GM19023 (cell line): ENCODE measurements around the gene LIPC.

Experiments
- ATAC-seq: cut with Tn5 transposase; IDR thresholded peaks from one replicate; pipeline ENCODE4 v1.9.1; 2021; ENCODE audit warnings: mild to moderate bottlenecking, moderate library complexity; ENCODE audit not compliant: unreplicated experiment

LIPC gene

DNA sequence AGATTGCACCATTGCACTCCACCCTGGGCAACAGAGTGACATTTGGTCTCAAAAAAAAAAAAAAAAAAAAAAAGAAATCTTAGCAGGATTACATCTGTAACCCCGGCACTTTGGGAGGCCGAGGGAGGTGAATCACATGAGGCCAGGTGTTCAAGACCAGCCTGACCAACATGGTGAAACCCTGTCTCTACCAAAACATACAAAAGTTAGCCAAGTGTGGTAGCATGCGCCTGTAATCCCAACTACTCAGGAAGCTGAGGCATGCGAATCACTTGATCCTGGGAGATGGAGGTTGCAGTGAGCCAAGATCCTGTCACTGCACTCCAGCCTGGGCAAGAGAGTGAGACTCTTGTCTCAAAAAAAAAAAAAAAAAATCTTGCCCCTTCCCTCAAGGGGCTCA, 40.4 kb downstream of the LIPC start:
- ATAC-seq, result no peak

DNA sequence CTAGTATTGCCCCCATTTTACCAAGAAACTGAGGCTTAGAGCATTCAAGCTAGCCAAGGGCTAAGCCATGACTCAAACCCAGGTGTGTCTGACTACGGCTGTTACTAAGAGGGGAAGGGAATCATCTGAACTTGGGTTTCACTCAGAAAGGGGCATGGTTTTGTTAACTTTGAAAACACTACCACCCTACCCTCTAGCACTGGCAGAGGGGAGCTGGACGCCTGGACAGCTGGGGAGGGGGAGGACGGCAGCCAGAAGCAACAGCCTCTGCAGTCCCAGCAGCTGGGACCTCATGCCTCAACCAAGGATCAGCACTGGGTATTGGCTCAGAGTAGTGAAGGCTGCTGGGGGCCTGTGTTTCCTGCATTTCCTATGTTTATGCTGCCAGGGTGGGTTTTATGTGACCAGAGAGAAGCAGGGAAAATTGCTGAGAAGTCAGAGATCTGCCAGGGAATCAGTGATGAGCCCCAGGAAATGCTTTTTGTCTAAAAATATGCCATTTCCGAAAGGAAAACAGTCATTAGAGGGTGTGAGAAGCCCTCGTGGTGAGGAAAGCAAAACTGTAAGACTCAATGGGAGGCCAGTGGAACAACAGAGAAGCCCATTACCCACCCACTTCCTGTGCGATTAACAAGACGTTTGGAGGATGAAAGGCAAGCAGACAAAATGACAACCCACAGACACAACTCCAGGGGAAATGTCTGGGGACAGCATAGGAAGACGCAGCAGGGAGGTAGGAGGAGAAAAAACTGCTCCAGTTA, 41.2 kb downstream of the LIPC start:
- ATAC-seq, result no peak

DNA sequence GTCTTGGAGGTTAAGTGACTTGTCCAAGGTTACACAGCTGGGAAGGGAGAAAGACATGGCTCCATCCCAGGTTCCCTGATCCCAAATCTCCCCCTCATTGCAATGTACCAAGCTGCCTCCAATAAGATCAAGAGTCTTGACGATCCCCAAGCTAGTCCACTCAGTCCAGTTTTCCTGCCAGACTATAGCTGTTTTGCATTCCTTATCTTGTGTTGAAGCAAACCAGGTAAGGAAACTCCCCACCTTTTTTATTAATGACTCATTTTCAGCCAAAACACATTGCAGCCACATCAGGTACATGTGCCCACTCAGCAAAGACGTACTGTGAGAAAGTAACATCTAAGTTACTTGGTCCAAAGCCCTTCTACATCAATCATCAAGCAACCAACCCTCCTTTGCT, 41.9 kb downstream of the LIPC start:
- ATAC-seq, result no peak

DNA sequence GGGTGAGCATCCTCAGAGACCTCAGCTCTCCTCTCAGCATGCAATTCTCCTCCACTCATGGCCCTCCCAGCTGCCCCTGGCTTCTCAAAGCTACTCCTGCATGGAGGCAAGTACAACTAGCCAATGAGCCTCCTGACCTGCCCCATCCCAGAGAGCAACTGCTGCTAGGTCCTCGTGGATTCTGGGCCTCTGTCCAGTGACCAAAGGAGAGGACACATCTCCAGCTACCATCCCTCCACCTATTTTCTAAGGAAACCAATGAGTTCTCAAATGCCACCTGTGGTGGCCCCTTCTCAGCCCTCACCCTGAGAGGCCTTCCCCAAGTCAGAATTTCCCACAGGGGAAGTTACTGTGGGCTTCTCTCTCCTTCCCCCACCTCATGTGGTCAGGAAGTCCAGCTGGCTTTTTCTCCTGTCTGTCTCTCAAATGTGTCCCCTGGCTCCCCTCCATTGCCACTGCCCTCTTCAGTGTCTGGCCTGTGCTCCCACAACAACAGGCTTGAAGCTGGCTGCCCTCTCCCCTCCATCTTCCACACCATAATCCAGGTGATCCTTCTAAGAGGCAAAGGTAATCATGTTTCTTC, 43.0 kb downstream of the LIPC start:
- ATAC-seq, result no peak

DNA sequence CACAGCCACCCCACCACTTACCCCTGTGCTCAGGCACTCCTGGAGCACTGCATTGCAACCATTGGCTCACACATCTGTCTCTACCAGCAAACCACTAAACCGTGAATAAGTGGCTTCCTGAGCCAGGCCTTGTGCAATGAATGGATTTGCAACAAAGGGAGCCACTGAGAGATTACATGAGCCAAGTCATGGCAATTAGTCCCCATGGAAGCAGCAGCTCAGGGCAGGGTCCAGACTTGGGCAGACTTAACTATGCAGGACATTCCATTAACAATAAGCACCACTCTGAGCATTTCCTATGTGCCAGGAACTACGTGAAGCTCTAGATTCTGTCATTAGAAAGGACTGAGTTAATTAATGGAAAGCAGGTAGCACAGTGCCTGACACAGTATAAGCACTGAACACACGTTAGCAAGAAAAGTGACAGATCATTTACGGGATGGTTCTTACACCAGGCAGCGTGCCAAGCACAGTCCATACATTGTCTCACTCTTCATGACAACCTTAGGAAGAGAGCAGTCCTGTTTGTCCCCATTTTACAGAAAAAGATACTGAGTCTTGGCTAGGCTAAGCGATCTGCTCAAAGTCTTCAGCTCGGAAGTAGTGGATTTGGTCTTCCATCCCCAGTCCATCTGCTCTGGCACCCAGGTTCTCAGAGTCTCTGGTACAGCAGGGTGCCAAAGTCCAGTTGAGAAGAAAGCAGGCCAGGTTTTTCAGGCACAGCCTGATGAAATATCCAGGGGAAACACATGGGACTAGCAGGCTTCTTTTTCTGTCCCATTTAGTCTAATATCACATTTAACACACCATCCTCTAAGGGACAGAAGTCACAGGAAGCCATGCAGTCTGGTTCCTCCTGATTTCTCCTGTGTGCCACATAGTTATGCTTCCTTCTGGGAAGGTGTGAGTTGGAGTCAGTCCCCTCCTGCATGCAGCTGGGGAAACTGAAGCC, 44.1 kb downstream of the LIPC start:
- no peak for ATAC-seq

DNA sequence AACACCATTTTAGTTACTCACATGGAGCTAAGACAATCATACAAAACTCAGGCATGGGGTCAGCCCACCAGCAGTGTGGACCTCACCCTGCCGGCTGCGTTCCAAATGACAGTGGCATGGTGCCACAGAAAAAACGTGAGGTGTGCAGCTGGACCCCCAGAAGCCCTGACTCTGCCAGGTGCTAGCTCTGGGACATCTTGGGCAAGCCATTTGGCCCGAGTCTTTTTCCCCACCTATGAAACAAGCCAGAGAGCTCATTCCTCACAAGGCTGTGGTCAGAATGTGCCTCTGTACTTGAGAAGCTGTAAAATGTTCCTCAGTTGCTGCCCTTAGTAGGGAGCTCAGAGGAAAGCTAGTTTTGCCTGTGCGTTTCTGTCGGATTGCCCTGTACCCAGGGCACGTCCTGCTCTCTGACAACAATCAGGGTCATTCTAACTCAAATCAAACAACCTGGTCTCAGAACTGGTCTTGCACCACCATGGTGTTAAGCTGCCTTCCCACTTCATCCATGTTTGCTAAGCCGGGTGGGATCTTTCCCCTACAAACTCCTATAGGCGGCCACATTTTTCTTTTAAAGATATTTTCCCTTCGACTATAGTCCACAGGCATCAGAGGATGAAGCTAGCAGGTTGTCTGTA, 44.9 kb downstream of the LIPC start:
- ATAC-seq, result no peak

DNA sequence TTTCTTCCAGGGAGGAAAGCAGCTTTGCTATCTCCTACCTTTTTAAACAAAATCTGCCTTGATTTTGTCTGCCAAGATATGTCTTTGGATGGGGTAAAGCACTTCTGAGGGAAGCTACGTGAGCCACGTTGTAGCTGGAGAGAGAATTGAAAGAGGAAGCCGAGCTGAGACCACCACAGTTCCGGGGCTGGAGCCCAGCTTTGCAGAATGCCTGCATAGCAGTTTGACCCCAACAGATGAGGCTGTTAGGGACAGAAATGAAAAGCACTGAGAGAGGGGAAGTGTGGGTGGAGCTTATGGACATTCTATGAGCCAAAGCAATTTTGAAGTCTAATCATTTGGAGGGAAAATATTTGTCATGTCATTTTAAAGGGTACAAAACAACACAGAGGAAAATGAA, 45.4 kb downstream of the LIPC start:
- no peak for ATAC-seq

DNA sequence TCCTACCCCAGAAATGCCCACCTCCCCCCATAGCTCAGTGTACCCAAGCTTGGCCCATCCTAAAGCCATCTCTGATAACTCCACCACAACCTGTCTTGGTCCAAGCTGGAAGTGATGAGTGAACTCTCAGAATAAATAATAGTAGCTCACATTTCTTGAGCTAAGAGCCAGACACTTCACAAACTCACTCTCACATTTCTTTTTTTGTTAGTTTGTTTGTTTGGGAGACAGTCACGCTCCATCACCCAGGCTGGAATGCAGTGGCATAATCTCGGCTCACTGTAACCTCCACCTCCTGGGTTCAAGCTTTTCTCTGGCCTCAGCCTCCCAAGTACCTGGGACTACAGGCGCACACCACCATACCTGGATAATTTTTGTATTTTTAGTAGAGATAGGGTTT, 46.2 kb downstream of the LIPC start:
- no peak for ATAC-seq

DNA sequence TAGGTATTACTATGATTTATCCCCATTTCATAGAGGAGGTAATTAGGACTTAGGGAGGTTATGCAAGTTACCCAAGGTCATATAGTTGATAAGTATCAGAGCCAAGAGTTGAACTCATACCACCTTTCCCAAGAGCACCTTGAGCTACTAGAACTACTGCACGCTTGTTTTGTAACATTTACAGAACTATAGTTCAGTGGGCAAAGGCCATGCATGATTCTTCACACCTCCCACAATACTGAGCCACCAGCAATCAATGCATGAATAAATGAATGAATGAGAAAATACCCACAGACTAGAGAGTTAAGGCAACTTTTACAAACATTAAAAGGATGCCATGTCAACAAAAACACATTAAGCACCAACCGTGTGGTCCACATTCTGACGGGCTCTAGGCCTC, 46.8 kb downstream of the LIPC start:
- ATAC-seq, result no peak

DNA sequence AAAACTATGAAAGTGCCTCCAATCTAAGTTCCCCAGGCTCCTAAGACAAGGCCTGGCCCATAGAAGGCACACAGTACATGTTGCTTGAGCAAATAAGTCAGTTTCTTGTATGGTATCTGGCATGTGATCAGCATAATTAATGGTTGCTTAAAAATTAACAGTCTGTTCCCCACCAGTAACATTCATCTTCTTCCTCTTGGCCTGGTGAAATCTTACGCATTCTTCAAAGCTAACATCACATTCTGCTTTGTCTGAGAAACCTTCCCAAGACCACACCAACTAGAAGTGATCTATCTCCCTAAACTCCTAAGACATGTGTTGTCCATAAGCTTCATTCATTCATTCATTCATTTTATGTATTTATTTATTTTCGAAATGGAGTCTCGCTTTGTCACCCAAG, 48.1 kb downstream of the LIPC start:
- ATAC-seq, result no peak

DNA sequence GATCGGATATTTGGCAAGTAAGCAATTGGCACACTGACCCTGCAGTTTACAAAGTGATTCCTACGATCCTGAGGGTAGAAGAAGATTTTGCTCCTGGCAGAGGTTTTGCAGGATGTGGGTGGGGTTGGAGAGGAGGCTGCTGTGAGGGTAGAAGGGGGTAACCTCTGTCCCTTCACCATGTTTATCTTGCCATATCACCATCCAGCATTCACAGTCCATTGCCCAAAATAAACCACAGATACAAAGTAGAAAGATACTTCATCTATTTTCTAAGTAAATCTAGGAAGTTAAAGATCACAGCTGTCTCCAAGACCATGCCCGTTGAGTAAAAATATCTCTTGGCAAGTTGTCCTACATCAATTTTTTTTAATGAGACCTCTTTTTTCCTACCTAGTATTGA, 51.6 kb downstream of the LIPC start:
- no peak for ATAC-seq

DNA sequence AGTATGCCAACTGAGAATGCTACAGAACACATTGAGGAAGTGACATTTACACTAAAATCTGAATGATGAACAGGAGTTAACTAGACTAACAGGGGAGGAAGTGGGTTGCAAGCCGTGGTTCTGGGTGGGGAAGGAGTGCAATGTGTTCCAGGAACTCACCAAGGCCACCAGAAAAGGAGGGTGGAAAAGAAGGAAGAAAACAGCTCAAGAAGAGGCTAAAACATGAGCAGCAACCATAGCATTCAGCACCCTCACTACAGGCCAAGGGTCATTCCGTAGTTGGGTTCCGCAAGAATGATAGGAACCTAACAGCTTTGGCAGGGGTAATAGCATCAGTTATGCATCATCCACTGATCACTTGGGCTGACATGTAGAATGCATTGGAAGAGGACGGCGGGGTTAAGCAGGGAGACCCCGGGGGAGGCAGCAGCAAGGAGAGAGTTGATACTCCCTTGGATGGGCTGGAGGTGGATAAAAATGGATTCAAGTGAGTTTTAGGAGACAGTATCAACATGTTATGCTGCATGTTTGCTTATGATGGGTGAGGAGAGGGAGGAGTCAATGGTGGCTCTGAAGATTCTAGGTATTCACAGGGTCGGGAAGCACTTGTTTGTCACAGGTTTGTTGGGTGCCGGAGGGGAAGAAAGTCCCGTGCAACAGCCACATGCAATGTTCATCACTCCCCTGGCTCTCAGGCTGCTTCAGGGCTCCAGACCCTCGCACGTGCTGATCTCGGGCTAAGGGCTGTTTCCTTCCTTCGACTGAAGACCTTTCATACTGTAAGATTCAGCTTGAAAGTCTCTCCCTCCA, 53.2 kb downstream of the LIPC start:
- ATAC-seq, result no peak

DNA sequence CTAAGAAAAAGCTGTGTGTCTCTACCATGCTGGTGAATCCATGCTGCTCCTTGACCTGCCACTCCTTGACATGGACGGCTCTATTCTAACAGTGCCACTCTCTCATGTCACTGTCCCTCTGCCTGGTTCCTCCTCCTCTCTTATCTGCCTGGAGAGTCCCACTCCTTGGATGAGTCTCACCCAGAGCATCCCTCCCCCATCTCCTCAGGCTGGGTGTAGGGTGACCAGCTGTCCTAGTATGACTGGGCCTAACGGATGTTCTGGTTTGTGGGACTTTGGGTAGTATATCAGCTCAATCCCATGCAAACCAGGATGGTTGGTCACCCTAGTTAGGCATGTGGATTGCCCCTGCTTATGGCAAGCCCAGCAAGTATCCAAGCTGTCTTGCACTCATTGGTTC, 54.3 kb downstream of the LIPC start:
- ATAC-seq, result no peak

DNA sequence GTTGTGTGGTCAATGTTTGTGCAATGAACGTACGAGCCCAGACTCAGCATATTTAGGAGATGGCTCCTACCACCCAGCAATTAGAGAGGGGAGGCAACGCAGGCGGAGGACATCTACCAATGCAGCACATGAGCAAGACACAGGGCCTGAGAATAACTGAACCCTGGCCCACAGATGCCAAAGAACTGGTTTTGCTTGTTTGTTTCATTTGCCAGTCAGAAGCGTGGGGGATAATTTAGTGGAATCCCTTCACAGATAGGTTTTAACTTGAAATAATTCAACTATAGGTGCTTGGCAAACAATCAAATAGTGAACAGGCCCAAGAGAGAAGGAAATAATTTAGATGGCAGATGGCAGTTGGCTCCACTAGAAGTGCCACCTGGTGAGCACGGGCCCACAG, 54.8 kb downstream of the LIPC start:
- no peak for ATAC-seq

DNA sequence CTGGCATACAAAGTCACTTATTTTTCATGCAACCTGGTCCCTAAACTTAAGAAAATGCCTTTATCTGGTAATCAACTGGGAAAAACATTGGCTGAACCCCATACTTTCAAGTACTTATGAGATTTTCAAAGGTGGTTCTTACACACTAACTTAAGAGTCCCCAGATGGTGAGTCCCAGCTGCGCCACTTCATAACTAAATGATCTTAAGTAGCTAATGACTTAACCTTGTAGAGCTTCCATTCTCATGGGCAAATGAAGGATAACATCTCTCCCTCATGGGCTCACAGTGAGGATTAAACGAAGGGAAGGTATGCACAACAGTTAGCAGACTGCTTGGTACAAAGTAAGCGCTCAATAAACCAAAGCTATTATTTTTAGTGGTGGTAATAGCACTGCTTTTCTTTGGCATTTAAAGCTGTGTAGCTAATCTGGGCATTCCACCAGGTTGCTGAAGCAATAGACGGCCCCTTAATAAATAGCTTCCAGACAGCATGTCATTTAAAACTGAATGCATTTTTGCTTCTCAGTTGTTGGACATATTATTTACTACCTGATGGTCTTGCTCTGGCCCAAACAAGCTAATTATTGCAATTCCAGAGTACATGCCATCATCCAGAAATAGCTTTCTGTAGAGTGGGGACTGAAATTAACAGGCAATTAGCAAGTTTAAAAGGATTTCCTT, 55.4 kb downstream of the LIPC start:
- no peak for ATAC-seq

DNA sequence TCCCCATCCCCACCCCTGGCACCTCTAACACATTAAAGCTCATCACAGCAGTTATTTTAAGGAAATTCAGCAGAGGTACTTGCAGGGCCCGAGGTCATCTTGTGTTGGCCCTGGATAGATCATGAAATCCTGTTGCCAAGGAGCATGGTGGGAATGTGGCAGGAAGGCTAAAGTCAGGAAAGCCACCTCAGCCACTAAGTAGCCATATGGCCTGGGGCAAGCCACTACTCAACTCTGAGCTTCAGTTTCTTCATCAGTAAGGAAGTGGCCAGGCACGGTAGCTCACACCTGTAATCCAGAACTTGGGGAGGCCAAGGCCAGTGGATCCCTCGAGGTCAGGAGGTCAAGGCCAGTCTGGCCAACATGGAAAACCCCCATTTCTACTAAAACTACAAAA, 55.9 kb downstream of the LIPC start:
- ATAC-seq, result no peak

DNA sequence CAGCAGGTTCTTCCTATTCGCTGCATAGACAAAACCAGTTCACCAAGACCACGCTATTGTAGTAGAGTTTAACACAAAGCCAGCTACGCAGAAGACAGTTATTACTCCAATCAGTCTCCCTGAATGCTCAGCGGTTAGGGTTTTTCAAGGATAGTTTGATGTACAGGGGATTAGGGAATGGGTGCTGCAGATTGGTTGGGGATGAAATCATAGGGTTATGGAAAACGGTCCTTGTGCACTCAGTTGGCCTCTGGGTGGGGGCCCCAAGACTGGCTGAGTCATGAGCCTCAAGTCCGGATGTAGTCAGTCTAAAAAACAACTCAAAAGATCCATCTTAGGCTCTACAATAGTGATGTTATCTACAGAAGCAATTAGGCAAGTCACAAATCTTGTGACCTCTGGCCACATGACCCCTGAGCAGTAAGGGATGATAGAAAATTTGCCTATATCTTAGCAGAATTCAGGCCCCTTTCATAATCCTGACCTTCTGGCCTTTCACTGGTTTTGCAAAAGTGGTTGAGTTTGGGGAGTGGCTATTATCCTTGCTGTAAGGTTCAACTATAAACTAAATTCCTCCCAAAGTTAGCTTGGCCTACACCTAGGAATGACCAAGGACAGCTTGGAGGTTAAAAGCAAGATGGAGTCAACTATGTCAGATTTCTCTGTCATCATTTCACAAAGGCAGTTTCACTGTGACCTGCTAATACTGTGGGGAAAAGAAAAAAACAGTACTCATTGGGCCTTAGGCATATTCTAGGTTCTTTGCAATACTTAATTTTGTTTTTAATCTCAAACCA, 57.7 kb downstream of the LIPC start:
- ATAC-seq, result no peak

DNA sequence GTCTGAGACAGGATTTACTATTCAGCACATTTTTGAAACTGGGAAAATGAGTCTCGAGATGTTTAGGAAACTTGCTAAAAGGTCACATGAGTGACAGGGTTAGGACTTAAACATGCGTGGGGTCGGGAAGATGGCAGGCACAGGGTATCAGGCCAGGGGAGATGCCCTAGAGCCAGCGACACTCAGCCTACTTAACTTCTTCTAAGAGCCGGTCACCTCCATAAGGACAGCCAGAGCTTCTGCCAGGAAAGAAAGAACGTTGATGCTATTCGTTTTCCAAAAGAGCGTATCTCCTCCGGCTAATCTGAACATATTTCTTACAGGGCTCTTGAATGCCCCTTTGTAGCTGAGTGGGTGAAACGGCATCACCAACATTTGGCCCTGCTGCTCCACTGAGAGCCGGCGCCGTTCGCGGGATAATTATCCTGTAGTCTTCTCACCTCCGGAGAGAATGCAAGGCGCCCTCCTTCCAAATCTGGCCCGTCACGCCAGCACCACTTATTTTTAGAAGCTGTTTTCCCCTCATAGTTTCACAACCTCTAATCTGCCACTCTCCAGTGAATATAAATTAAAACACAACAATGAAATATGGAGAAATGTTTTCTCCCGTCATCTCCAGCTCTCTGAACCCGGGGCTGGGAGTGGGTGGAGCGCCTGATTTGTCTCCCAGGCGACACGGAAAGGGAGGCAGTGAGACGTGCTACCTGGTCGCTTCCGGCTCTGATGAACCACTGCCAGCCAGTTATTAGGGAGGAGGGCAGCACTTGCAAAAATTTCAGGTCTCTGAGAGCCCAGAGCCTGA, 58.5 kb downstream of the LIPC start:
- no peak for ATAC-seq
